Germinal center (tissue), 1 donor: ENCODE measurements around the gene NFKBIB.

Experiments
- DNase-seq: peaks from one replicate; pipeline ENCODE4 v3.0.0; 2012; ENCODE audit warnings: mixed read lengths, low spot score

The NFKBIB gene

DNA sequence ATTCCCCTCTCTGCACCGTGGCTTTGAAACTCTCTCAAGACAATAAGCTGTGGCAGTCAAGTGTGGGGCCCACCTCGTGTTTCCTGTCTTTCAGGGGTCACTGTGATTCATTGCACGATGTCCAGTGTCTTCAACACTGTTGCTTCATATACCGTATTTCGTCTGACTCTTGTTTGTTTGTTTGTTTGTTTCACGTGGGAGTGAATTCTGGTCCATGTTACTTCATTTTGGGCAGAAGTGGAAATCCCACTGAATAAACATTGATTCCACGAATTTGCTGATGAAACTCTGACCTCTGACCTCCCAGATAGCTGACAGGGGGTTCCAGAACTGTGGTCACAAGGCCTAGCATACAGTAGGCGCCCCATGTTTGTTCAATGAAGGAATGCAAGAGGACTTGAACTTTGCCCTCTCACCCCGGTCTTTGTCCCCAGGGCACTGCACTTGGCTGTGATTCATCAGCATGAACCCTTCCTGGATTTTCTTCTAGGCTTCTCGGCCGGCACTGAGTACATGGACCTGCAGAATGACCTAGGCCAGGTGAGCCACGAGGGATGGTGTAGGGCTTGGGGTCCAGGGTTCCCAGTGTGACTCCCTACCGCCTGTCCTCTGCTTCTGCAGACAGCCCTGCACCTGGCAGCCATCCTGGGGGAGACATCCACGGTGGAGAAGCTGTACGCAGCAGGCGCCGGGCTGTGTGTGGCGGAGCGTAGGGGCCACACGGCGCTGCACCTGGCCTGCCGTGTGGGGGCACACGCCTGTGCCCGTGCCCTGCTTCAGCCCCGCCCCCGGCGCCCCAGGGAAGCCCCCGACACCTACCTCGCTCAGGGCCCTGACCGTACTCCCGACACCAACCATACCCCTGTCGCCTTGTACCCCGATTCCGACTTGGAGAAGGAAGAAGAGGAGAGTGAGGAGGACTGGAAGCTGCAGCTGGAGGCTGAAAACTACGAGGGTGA is 5.1 kb downstream of the NFKBIB start:
- DNase-seq, result no peak

DNA sequence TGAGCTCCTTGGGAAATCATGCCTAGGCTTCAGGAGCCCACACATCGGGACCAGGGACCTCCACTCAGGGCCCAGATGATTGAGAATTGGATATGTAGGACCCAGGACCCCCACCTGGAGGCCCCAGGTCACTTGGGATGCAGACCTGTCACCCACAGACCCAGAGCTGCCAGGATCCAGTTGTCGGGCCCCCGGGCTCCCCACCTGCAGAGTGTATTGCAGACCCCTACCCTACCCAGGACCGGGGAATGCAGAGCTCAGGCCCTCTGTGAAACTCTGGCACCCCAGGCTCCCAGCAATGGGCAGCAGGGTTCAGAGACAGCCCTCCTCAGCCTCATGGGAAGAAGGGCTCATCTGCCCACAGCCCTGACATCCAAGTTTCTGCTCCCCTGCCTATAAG is 5.9 kb downstream of the NFKBIB start:
- DNase-seq, result no peak

DNA sequence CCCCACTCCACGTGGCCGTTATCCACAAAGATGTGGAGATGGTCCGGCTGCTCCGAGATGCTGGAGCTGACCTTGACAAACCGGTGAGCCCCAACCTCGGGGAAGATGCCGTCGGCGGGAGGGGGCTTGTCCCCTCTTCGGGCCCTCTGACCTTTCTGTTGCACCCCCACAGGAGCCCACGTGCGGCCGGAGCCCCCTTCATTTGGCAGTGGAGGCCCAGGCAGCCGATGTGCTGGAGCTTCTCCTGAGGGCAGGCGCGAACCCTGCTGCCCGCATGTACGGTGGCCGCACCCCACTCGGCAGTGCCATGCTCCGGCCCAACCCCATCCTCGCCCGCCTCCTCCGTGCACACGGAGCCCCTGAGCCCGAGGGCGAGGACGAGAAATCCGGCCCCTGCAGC is 7.5 kb downstream of the NFKBIB start:
- DNase-seq, result no peak

DNA sequence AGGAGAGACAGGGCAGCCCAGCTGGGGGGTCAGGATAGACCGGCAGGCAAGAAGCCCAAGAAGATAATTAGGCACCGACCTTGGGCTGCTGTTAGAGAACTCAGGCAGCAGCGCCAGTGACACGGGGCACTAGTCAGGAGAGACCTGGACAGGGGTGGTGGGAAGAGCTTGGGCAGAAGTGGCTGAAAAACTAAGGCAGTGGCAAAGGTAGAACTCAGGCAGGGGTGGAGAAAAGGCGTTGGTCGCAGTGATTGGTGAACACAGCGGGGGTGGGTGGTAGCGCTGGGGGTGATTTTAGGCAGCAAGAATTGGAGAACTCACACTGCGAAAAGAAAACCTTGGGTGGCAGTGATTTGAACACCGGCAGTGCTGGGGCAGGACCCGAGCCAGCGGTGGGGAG is 7.9 kb downstream of the NFKBIB start:
- no peak for DNase-seq

DNA sequence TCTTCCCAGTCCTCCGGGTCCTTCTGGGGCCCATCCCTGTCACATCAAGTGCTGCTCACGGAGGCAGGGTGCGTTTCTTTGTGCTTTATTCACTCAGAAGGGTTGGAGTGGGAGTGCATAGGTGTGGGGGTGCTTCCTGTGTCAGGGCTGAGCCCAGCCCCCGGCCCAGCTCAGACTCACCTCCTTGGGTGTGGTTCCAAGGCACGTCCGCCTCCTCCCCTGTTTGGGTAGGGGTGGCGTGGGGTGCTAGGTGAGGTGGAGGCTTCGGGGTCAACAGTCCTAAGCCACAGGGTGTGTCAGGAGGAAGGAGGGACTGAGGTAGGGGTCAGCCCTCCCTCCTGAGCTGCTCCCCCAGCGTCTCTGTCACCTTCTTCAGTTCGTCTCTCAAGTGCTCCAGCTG is 9.1 kb downstream of the NFKBIB start:
- no peak for DNase-seq

DNA sequence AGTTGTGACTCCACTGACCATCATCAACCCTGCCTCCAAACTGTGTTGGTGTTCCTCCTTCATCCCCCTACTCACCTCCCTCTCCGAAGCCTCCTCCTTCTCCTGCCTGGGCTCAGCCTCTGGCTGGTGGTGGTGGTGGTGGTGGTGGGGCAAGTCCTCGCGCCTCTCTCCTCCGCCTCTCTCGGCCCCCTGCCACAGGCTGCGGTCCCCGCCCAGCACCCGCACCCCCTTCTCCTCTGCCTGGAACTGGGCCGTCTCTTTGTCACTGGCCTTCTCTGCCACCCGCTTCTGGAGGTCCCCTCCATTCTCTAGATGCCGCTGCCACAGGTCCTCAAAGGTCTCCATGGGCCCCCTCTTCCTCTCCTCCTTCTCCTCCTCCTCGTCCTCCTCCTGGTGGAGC is 10.7 kb downstream of the NFKBIB start:
- DNase-seq, result no peak

DNA sequence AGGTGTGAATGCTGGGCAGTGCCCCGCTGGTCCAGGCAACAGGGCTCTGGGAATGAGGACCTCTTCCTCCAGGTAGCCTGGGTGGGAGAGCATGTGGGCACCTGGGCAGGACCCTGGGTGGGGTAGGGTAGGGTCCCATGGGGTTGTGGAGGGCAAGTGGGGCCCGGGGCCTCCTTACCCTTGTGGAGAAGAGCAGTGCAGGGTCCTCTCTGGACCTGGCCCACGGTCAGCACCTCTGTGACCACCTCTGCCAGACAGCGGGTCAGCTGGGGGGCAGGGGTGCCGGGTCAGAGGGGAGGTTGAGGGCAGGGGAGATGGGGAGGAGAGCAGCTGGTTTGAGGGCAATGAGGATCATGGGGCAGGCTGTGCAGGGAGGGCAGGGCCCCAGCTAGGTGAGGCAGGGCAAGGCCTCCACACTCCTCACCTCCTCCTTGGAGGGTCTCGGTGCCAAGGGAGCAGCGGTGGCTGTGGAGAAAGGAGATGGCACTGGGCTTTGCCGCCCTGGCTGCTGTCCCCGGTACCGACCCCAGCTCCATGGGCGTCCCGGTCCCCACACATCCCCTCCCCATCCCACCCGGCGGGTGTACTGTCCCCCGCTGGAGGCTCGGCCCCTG is 11.7 kb downstream of the NFKBIB start:
- no peak for DNase-seq

DNA sequence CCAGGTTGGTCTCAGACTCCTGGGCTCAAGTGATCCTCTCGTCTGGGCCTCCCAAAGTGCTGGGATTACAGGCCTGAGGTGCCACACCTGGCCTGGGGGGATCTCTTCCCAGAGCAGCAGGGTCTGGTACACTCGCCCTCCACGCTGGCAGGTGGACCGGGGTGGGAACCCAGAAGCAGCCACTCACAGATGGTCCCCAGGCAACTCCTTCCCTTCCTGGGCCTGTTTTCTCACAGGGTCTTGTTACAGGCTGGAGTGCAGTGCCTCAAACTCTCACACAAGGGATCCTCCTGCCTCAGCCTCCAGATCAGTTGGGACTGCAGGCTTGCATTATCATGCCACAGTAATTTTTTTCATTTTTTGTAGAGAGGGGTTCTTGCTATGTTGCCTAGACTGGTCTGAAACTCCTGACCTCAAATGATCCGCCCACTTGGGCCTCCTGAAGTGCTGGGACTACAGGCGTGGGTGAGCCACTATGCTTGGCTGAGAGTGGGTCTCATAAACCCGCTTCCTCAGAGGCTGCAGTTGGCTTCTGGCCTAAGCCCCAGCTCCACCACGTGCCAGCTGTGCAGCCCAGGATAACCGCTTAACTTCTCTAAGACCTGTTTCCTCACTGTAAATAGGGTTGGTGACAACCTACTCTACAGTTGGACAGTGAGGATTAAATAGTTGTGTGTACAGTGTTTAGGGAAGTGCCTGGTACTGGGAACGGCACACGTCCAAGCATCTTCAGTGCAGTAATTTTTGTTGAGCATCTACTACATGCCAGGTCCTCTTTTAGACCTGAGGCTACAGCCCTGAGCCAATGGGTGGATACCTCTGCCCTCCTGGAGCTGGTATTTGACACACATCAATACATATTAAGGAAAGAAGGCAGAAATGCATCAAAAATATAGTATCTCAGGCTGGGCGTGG is 13.1 kb downstream of the NFKBIB start:
- no peak for DNase-seq

DNA sequence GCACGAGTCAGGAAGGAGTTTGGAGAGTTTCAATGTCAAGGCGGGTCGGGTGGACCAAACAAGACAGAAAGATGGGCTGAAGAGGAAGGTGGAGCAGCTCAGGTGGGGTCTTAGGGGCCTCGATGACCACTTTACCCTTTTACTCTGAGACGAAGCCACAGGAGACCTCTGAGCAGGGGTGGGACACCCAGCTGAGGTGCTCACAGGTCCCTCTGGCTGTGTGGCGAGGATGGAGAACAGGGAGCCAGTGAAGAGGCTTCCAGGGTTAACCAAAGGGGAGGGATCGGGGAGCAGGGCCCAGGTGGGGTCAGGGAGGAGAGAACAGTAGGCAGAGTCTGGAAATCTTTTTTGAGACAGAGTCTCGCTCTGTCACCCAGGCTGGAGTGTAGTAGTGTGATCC is 14.2 kb downstream of the NFKBIB start:
- no peak for DNase-seq

DNA sequence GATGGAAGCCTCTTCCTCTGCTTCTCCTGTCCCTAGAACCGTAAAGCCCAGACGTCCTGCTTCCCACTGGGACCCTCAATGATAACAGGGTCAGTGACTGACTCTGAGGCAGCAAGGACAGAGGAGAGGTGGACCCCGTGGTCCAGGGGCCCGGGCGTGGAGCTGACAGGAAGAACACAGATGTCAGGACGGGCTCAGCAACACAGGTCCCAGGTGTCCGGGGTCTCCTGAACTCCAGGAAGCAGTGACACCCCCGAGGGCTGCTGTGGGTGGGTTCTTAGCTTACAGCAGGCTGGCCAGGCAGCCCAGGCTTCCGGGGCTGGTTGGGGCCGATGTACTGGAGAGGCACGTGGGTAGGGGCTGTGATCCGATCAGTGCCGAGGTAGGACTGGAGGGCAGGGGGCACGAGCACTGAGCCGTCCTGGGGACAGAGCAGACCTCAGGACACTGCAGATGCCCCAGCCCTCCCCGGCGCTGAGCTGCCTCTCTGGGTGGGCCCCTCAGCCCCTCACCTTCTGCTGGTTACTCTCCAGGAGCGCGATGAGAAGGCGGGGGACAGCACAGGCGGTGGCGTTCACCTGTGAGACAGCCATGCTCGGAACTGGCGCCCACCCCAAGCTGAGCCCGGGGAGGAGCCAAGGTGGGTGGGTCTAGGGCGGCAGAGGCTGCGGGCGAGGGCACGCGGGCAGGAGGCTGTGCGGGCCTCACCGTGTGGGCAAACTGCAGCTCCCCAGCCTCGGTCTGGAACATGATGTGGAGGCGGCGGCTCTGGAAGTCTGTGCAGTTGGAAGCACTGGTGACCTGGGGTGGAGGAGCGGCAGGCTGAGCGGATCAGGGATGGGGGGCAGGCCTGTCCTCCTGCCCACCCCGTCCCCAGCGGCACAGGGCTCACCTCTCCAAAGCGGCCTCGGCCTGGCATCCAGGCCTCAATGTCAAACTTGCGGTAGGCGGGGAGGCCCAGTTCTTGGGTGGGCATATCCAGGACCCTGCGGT is 15.9 kb downstream of the NFKBIB start:
- no peak for DNase-seq

DNA sequence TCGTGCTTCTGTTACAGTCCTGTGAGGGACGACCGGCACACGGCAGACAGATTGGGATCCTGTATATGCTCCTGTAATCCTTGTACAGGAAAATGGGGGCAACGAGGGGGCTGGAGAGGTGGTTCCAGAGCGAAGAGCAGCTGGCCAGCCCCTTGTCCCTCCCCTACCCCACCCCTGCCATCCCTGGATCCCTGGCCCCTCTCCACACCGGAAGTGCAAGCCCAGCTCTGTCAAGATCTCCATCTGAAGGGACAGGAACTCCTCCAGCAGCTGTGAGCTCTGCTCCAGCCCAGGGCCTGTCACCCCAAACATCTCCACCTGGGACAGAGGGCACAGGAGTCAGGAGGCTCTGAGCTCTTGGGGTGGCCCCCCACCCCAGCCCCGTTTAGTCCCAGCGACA is 17.7 kb downstream of the NFKBIB start:
- DNase-seq, result no peak

DNA sequence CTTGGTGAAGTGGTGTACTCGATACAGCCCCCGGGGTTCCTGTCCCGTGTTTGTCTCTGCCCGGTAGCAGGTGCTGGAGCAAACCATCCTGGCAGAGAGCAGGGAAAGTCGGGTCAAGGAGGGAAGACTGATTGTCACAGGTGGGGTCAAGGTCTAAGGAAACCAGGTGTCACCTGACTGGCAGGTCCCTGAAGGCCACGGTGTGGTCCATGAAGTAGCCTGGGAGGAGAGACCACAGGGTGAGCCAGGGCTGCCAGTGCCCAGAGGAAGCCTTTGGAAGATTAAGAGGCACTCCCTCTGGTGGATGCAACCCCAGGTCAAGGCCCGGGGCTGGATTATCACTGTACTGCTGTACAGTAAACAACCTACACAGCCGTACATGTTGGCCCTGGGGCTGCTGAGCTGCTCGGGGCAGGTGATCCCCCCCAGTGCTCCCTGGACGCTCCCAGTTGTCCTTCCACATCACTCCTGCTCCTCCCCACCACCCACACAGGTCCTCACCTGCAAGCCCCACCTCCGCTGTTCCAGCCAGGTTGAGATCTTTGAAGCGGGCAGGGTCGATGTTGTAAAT is 18.2 kb downstream of the NFKBIB start:
- DNase-seq, result no peak

DNA sequence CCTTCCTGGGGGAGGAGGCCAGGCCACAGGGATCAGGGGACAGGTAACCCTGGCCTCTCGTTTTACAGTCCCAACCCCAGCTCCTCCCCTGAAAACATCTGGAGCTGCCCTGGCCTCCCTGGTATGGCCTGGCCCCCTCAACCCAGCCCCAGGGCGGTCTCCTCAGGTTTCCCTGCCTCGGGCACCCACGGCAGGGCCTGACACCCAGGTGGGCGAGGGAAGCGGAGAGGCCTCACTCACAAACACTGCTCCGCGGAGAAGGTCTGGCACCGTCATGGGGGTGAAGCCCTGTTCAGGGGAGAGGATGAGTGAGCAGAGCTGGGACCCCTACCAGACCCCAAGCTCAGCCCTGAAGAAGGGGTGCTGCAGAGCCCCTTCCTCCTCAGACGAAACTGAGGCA is 18.8 kb downstream of the NFKBIB start:
- DNase-seq, result no peak

DNA sequence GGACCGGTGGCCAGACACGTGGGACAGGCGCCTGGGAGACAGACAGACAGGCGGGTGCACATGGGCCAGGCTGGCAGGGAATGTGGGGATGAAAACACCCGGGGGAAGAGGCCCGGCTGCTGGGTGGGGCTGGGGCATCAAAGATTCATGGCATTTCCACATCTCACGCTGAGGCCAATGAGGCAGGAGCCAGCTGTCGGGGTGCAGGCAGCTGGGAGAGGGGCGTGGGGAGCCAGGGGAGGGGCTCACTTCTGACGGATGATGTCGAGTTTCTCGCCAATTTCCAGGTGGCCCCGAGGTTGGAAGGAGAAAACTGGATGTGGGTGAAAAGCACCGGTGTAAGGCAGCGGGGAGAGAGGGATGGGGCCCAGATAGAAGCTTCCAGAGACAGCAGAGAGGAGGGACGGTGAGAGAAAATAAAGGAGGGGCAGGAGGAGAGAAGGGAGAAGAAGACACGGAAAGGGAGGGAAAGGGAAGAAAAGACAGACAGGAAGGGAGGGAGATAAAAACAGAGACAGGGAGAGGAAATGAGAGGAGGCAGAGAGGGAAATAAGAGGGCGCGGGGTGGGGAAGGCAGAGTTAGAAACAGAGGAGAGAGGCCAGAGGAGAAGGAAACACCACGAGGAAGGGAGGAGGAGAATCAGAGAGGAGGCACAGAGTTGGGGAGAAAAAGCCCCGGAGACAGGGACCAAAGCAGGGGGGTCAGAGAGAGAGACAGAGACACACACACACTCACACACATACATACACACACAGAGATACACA is 20.2 kb downstream of the NFKBIB start:
- DNase-seq, result no peak

DNA sequence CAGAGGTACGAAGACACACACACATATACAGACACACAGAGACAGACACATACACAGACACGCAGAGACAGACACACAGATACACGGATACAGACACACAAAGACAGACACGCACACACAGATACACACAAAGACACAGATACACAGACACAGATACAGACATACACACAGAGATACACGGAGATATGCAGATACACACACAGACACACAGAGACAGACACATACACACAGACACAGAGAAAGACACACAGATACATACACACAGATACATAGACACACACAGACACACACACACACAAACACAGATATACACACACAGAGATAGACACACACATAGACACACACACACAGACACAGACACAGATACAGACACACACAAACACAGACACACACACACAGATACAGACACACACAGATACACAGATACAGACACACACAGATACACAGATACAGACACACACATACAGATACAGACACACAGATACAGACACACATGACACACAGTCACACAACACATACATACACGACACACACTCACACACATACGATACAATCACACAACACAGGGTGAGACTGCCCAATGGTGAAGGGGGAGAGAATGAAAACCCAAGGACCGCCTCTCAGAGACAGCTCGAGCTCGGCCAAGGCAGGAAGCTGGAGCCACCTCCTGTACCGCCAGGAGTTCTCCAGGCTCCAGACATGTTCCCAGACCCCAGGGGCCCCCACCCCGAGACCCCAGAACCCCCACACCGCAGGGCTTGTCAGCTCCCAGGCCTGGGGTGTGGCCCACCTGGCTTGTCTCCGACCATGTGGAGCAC is 21.0 kb downstream of the NFKBIB start:
- DNase-seq, result no peak

DNA sequence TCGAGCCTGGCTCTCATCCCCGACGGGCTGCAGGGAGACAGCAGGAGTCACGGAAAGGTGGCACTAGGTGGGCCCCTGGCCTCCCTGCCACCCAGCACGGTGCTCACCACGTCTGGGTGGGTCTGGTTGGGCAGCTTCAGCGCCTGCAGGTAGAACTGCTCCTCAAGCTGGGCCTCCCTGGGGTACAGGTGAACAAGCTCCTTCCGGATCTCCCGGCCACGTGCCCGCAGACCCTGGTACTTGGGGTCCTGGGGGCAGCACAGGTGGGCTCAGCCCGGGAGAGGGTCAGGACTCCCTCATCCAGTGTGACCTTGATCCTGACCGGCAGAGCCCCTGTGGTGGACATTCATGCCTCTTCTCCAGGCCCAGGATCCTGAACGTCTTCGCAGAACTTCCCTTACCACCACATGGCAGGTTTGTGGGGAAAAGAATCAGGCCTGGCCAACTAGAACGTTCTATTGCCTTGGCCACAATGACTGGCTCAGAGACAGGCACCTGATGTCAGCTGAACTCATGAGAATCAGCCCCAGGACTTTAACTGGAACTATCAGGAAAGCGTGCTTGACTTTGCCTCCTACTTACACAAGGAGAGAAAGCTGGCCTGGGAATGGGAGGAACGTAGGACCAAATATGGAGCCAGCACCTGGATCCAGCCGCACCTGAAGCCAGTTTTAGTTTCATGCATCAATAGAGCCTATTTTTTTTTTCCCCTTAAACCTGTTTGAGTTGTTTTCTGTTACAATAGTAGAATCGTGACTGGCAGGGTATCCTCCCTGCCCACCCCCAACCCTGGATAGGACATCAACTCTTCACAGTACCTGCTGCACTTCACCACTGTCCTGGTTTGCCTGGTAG is 21.9 kb downstream of the NFKBIB start:
- DNase-seq, result no peak

DNA sequence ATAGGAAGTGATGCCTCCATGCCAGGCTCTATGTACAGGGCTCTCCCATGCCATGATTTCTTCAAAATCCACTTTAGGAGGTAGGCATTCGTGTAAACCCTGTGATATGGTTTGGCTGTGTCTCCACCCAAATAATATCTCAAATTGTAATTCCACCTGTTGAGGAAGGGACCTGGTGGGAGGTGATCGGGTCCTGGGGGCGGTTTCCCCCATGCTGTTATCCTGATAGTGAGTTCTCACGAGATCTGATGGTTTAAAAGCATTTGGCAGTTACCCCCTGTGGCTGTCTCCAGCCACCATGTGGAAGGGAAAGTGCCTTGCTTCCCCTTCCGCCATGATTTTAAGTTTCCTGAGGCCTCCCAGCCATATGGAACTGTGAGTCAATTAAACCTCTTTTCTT is 22.7 kb downstream of the NFKBIB start:
- no peak for DNase-seq

DNA sequence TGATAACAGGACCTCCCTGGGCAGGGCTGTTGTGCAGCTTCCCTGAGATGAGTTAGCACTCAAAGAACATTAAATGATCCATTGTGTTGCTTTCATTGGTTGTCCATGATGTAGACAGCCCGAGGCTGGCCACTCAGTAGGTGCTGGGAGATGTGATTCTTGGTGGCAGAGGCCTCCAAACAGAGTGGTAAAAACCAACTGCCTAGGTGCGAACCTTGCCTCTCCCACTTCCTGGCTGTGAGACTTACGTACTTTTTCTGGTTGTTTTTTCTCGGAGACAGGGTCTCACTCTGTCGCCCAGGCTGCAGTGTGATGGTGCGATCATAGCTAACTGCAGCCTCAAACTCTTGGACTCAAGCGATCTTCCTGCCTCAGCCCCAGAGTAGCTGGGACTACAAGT is 24.6 kb downstream of the NFKBIB start:
- no peak for DNase-seq
